Spinal cord (tissue), 10 donors: Measurements from ENCODE around the gene MSH6. TPM values are rescaled to one million over a fixed set of nuclear protein-coding genes. Genes with fewer than 3 reads are reported as not detected.

Source experiments
- DNase-seq, 6 donors: peaks; one replicate each; pipeline versions ENCODE4 v3.0.0 to v3.0.0-alpha.2; 2013 to 2015; ENCODE audit warnings: low spot score in 6 of 6, low read depth in 4 of 6
- H3K27ac ChIP-seq: one replicate; pipeline ENCODE4 v1.5.1; 2013; ENCODE audit warnings: low read depth, low read length, control low read depth
- H3K27me3 ChIP-seq: one replicate; pipeline ENCODE4 v1.6.1; 2013; ENCODE audit warnings: low read length; ENCODE audit not compliant: control insufficient read depth, insufficient read depth
- H3K36me3 ChIP-seq: one replicate; pipeline ENCODE4 v1.6.1; 2013; ENCODE audit warnings: low read length; ENCODE audit not compliant: control insufficient read depth, insufficient read depth
- H3K4me1 ChIP-seq: one replicate; pipeline ENCODE4 v1.6.1; 2013; ENCODE audit warnings: low read length; ENCODE audit not compliant: control insufficient read depth, insufficient read depth
- H3K4me3 ChIP-seq: one replicate; pipeline ENCODE4 v1.5.1; 2013; ENCODE audit warnings: low read depth, low read length, control low read depth
- H3K9me3 ChIP-seq: one replicate; pipeline ENCODE4 v1.6.1; 2013; ENCODE audit warnings: low read length; ENCODE audit not compliant: control insufficient read depth, insufficient read depth
- WGBS: methylation state at CpG from one replicate; pipeline ENCODE4 v1.1.5; 2013; ENCODE audit warnings: missing lambda C conversion rate; ENCODE audit not compliant: insufficient coverage; 5-methylcytosine and 5-hydroxymethylcytosine counted together
- polyA plus RNA-seq, 2 donors: library from polyadenylated mRNA; unstranded; fragments of 120-200 nt; gene quantifications; one replicate each; pipeline ENCODE4 v1.2.1, GENCODE V29; 2013; ENCODE audit not compliant: insufficient read length in 2 of 2
- total RNA-seq, 2 donors: library from RNA; depleted of rRNA in 1 of 2; stranded (reverse); fragments of 120-200 nt in 1 of 2; fragments of >200 nt in 1 of 2; gene quantifications; one replicate each; pipeline versions ENCODE4 v1.2.3 to v1.2.4, GENCODE V29; 2013 to 2014
- donor health status: healthy.

Gene MSH6
- total and polyA plus RNA-seq, 4 donors: 40.0 to 67.9 (median 54.7) TPM

DNA sequence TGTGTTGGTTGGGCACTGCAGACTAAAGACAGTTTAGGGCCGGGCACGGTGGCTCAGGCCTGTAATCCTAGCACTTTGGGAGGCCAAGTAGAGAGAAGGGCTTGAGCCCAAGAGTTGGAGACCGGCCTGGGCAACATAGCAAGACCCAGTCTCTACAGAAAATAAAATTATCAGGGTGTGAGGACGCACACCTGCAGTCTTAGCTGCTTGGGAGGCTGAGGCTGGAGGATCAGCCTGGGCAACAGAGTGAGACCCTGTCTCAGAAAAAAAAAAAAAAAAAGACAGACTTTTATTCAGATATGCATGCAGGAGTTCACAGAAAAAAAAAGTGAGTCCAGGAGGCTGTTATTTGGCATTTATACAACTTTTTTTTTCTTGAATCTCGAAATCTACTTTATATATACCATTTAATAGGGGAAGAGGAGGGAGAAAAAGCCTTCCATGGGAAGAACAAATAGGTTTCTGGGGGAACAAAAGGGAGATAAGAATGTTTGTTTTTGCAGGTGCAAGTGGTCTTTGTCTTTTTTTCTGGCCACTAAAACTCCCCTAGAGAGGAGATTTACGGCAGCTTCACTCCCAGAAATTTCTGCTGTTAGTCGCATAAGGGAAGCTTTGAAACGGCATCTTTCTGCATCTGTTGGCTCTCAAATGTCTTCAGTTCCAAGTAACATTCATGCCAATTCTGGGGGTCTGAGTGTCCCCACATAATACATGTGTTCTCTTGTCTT, 4.1 kb upstream of the MSH6 start:
- no peaks in the 10 kb centered on the region for H3K27me3 ChIP-seq
- H3K36me3 ChIP-seq: no peaks in the 10 kb centered on the region
- H3K27ac ChIP-seq: no peak overlapping the region
- H3K9me3 ChIP-seq: no peaks in the 10 kb centered on the region
- WGBS: 93% methylated on average over 2 of the region's 8 CpGs
- H3K4me3 ChIP-seq: no peak overlapping the region
- peak in 1 of 6 donors; percentile 56 for DNase-seq
- peaks cover 4% of the 10 kb centered on the region for H3K4me1 ChIP-seq

DNA sequence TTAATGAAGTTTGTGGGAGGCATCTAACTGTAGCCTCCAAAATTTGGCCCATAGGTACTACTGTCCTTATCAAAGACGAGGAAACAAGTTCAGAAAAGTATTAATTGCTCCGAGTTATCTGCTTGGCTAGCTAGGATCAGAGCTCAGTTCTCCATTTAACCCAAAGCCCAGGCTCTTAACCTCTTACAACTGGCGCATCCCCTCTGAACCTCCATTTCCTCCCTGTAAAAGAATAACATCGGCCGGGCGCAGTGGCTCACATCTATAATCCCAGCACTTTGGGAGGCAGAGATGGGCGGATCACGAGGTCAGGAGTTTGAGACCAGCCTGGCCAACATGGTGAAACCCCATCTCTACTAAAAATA, 3.5 kb upstream of the MSH6 start:
- Histone ChIP-seq H3K9me3 (no peaks in the 10 kb centered on the region), H3K27ac (no peak overlapping the region), H3K27me3 (no peaks in the 10 kb centered on the region), H3K4me3 (no peak overlapping the region), H3K4me1 (peaks cover 7% of the 10 kb centered on the region), H3K36me3 (no peaks in the 10 kb centered on the region)
- no peak for DNase-seq
- WGBS: 94% methylated on average over 6 of the region's 8 CpGs

- H3K27ac ChIP-seq: peak overlapping the region; percentile 94
- 13% methylated on average over 6 of the region's 7 CpGs for WGBS
Measured at GRCh38 chr2:47782381-47782670, 619 bp upstream of the MSH6 start.

GRCh38 chr2:47783486-47784351, 774 bp downstream of the MSH6 start:
- DNase-seq: peak; percentile 31 to 91 (median 52)
- no peaks in the 10 kb centered on the region for H3K36me3 ChIP-seq
- peak overlapping the region; percentile 76 for H3K4me3 ChIP-seq
- peaks cover 20% of the 10 kb centered on the region for H3K4me1 ChIP-seq
- peak overlapping the region; percentile 94 for H3K27ac ChIP-seq
- WGBS: under 1% methylated on average over 60 of the region's 71 CpGs
- no peaks in the 10 kb centered on the region for H3K27me3 ChIP-seq
- no peaks in the 10 kb centered on the region for H3K9me3 ChIP-seq

More at GRCh38 chr2:47782381-47782670, 619 bp upstream of the MSH6 start:
- no peaks in the 10 kb centered on the region for H3K27me3 ChIP-seq
- H3K4me1 ChIP-seq: peaks cover 20% of the 10 kb centered on the region
- H3K9me3 ChIP-seq: no peaks in the 10 kb centered on the region
- H3K36me3 ChIP-seq: no peaks in the 10 kb centered on the region
- DNase-seq: no peak
- peak overlapping the region; percentile 74 for H3K4me3 ChIP-seq

DNA sequence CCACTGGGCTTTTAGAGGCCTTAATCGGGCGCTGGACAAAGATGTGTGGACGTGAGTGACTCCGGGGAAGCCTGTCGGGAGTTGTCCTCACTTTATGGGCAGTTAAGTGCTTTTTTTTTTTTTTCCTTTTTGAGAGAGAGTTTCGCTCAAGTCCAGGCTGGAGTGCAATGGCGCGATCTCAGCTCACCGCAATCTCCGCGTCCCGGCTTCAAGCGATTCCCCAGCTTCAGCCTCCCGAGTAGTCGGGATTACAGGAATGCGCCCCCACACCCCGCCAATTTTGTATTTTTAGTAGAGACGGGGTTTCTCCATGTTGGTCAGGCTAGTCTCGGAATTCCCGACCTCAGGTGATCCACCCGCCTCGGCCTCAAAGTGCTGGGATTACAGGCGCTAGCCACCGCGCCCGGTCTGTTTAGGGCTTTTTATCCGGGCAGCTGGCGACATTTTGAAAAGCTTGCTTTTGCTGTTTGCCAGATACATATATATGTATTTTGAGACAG, 1.5 kb downstream of the MSH6 start:
- Histone ChIP-seq H3K9me3 (no peaks in the 10 kb centered on the region), H3K27me3 (no peaks in the 10 kb centered on the region), H3K4me1 (peaks cover 20% of the 10 kb centered on the region), H3K27ac (peak overlapping the region; percentile 94), H3K4me3 (peak overlapping the region; percentile 76), H3K36me3 (no peaks in the 10 kb centered on the region)
- WGBS: 12% methylated on average over 15 of the region's 28 CpGs
- peak in 1 of 6 donors; percentile 47 for DNase-seq

- no peak overlapping the region for H3K4me3 ChIP-seq
- WGBS: 83% methylated on average over 6 of the region's 7 CpGs
- DNase-seq: no peak
- H3K9me3 ChIP-seq: no peaks in the 10 kb centered on the region
- no peaks in the 10 kb centered on the region for H3K27me3 ChIP-seq
- peaks cover 20% of the 10 kb centered on the region for H3K4me1 ChIP-seq
- no peak overlapping the region for H3K27ac ChIP-seq
- H3K36me3 ChIP-seq: no peaks in the 10 kb centered on the region
Measured at GRCh38 chr2:47785986-47786385, 3.0 kb downstream of the MSH6 start.

GRCh38 chr2:47796090-47796697, 13.2 kb downstream of the MSH6 start:
- WGBS: 100% methylated on average over 2 of the region's 2 CpGs
- H3K4me3 ChIP-seq: no peak overlapping the region
- H3K27ac ChIP-seq: no peak overlapping the region
- H3K27me3 ChIP-seq: no peaks in the 10 kb centered on the region
- no peak for DNase-seq
- H3K4me1 ChIP-seq: no peaks in the 10 kb centered on the region
- peaks cover 52% of the 10 kb centered on the region for H3K36me3 ChIP-seq
- H3K9me3 ChIP-seq: no peaks in the 10 kb centered on the region

DNA sequence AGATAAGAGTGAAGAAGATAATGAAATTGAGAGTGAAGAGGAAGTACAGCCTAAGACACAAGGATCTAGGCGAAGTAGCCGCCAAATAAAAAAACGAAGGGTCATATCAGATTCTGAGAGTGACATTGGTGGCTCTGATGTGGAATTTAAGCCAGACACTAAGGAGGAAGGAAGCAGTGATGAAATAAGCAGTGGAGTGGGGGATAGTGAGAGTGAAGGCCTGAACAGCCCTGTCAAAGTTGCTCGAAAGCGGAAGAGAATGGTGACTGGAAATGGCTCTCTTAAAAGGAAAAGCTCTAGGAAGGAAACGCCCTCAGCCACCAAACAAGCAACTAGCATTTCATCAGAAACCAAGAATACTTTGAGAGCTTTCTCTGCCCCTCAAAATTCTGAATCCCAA, 15.7 kb downstream of the MSH6 start:
- no peak for DNase-seq
- no peak overlapping the region for H3K4me3 ChIP-seq
- H3K9me3 ChIP-seq: peaks cover 2% of the 10 kb centered on the region
- H3K36me3 ChIP-seq: peaks cover 54% of the 10 kb centered on the region
- no peaks in the 10 kb centered on the region for H3K27me3 ChIP-seq
- WGBS: 94% methylated on average over 3 of the region's 6 CpGs
- no peaks in the 10 kb centered on the region for H3K4me1 ChIP-seq
- no peak overlapping the region for H3K27ac ChIP-seq

DNA sequence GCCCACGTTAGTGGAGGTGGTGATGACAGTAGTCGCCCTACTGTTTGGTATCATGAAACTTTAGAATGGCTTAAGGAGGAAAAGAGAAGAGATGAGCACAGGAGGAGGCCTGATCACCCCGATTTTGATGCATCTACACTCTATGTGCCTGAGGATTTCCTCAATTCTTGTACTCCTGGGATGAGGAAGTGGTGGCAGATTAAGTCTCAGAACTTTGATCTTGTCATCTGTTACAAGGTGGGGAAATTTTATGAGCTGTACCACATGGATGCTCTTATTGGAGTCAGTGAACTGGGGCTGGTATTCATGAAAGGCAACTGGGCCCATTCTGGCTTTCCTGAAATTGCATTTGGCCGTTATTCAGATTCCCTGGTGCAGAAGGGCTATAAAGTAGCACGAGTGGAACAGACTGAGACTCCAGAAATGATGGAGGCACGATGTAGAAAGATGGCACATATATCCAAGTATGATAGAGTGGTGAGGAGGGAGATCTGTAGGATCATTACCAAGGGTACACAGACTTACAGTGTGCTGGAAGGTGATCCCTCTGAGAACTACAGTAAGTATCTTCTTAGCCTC, 16.2 kb downstream of the MSH6 start:
- Histone ChIP-seq H3K36me3 (peaks cover 58% of the 10 kb centered on the region), H3K9me3 (peaks cover 2% of the 10 kb centered on the region), H3K4me3 (no peak overlapping the region), H3K27ac (no peak overlapping the region), H3K4me1 (no peaks in the 10 kb centered on the region), H3K27me3 (no peaks in the 10 kb centered on the region)
- no peak for DNase-seq
- 100% methylated on average over 5 of the region's 6 CpGs for WGBS
